Epithelial cell of esophagus (primary cell): ENCODE measurements around the gene FAM9A.
A peak's percentile ranks its signal among the peaks of the same experiment; 100 is the strongest.

Experiments used
- DNase-seq: peaks from one replicate; pipeline ENCODE4 v3.0.0; 2010; ENCODE audit warnings: low read depth
- H3K4me3 ChIP-seq: 2 replicates; pipeline ENCODE4 v1.5.1; 2011; ENCODE audit warnings: mild to moderate bottlenecking, low read length, control low read depth
- CTCF ChIP-seq: IDR thresholded peaks from 2 replicates; pipeline ENCODE4 v1.5.1; 2011; ENCODE audit warnings: low read depth, mild to moderate bottlenecking, low read length, control low read depth, inconsistent platforms; ENCODE audit not compliant: insufficient read depth; ENCODE audit errors: missing control alignments

Gene FAM9A

GRCh38 chrX:8823698-8824097 lies 22.5 kb upstream of the FAM9A start:
- DNase-seq = no peak
- H3K4me3 ChIP-seq = no peak overlapping the region
- no peak for TF ChIP-seq CTCF

- DNase-seq = no peak
- TF ChIP-seq CTCF = no peak
- no peak overlapping the region for H3K4me3 ChIP-seq
Measured at GRCh38 chrX:8822002-8822401, 20.8 kb upstream of the FAM9A start.

- no peak overlapping the region for H3K4me3 ChIP-seq
- TF ChIP-seq CTCF = no peak
- DNase-seq = peak; percentile 2
Measured at GRCh38 chrX:8820910-8821527, 19.8 kb upstream of the FAM9A start.

GRCh38 chrX:8815460-8816065 lies 14.4 kb upstream of the FAM9A start:
- TF ChIP-seq CTCF = peak; percentile 71
- no peak overlapping the region for H3K4me3 ChIP-seq
- DNase-seq = peak; percentile 48

- no peak for DNase-seq
- no peak for TF ChIP-seq CTCF
- H3K4me3 ChIP-seq = no peak overlapping the region
Measured at GRCh38 chrX:8813036-8813435, 11.9 kb upstream of the FAM9A start.

DNA sequence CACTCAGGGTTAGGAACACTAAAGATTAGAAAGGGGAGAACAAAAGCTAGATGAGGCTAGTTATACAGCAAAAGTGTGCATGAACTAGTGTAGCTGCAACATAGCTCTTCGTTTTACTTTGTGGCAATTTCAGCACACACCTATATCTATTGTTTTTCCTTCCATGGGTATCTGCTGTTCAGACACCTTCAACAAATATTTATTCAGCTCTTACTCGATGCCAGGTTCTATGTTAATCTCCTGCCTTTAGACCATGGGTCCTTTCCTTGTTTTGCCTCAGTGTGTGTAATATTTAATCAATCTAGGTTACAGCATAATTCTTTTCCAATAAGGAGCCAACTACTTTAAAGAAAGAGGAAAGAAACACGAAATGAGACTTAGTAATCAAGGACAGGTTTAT lies 10.4 kb upstream of the FAM9A start:
- TF ChIP-seq CTCF = no peak
- no peak overlapping the region for H3K4me3 ChIP-seq
- DNase-seq = no peak

DNA sequence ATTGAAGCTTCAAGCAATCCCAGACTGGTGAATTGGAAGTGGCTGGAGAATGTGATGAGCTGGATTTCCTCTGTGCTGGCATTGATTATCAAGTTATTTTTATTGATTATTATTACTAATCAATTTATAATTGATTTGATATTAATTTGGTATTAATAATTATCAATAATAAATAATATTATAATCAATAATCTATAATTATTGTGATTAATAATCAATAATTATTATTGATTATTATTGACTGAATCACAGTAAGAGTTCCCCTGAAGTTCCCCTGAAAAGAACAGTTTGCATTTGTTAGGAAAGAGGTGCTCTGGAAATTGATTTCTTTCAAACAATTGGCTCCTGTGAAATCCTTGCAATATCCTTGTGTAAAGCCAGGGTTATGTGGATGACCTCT lies 7.5 kb upstream of the FAM9A start:
- TF ChIP-seq CTCF = no peak
- no peak overlapping the region for H3K4me3 ChIP-seq
- DNase-seq = no peak
